ENCODE data around the gene MEGF9. TPM values are rescaled to one million over a fixed set of nuclear protein-coding genes. Genes with fewer than 3 reads are reported as not detected.

The MEGF9 gene
- total RNA-seq, 1 donor from 2014 or later, result 10.0 TPM

DNA sequence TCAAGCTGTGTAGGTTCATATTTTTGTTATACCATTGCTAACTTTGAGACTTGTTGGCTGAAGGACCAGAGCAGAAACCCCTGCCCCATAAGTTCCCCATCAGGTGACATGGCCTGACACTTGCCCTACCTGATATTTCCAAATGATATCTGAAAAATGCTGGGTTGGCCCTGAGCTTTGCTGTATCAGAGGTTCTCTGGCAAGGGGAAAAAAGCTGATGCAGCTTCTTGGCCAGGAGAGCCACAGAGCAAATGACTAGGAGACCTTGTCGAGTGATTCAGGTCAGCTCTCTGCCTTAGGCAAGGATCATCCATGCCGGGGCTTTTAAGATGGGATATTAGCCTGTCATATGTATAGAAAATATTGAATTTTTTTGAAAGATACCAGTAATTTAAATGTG lies 2.9 kb upstream of the MEGF9 start:
- Histone ChIP-seq H3K4me3 (ENCODE audit: low read depth, low read length) (no peak overlapping the region), H3K36me3 (ENCODE audit: control insufficient read depth, insufficient read depth, low read length) (no peaks in the 10 kb centered on the region), H3K27me3 (ENCODE audit: control insufficient read depth, insufficient read depth, low read length) (no peaks in the 10 kb centered on the region)
- TF ChIP-seq, protein P1, sequence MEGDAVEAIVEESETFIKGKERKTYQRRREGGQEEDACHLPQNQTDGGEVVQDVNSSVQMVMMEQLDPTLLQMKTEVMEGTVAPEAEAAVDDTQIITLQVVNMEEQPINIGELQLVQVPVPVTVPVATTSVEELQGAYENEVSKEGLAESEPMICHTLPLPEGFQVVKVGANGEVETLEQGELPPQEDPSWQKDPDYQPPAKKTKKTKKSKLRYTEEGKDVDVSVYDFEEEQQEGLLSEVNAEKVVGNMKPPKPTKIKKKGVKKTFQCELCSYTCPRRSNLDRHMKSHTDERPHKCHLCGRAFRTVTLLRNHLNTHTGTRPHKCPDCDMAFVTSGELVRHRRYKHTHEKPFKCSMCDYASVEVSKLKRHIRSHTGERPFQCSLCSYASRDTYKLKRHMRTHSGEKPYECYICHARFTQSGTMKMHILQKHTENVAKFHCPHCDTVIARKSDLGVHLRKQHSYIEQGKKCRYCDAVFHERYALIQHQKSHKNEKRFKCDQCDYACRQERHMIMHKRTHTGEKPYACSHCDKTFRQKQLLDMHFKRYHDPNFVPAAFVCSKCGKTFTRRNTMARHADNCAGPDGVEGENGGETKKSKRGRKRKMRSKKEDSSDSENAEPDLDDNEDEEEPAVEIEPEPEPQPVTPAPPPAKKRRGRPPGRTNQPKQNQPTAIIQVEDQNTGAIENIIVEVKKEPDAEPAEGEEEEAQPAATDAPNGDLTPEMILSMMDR (IDR thresholded peaks at IDR 0.05; ENCODE audit: insufficient read depth, low read length, poor library complexity, severe bottlenecking), result no peak
- DNase-seq (ENCODE audit: low read depth), result no peak

GRCh38 chr9:120716483-120716882 lies 2.2 kb upstream of the MEGF9 start:
- no peak for DNase-seq (ENCODE audit: low read depth)
- Histone ChIP-seq H3K27me3 (ENCODE audit: control insufficient read depth, insufficient read depth, low read length) (no peaks in the 10 kb centered on the region), H3K36me3 (ENCODE audit: control insufficient read depth, insufficient read depth, low read length) (no peaks in the 10 kb centered on the region), H3K4me3 (ENCODE audit: low read depth, low read length) (no peak overlapping the region)
- TF ChIP-seq, protein P1 (IDR thresholded peaks at IDR 0.05; ENCODE audit: insufficient read depth, low read length, poor library complexity, severe bottlenecking), result no peak

DNA sequence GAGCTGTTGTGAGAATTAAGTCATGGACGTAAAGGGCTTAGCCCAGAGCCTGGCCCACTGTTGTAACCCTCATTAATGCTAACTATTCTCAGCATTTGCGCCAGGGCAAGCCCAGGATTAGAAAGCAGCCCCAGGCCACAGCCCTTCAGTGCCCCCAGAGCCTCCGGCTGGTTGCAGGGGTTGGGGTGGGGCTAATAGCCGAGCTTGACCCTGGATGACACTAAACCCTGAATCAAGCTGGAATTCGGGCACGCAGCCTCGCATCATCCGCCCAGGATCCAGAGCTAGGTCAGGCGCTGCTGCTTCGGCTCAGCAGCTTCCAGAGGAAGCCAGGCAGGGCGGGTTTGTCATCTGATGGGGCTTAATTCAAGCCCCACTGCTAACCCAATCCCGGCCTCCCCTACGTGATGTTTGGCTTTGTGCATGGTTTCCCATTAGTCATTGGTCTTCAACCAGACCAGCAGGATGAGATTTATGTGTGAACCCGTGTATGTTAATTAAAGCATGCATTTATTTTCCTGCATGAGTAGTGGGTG lies 1.2 kb upstream of the MEGF9 start:
- TF ChIP-seq, protein P1 (IDR thresholded peaks at IDR 0.05; ENCODE audit: insufficient read depth, low read length, poor library complexity, severe bottlenecking), result no peak
- H3K27me3 ChIP-seq (ENCODE audit: control insufficient read depth, insufficient read depth, low read length), result no peaks in the 10 kb centered on the region
- DNase-seq (ENCODE audit: low read depth), result peak; percentile 67
- H3K36me3 ChIP-seq (ENCODE audit: control insufficient read depth, insufficient read depth, low read length), result no peaks in the 10 kb centered on the region
- peak overlapping the region; percentile 80 for H3K4me3 ChIP-seq (ENCODE audit: low read depth, low read length)

GRCh38 chr9:120714846-120715388 lies 647 bp upstream of the MEGF9 start:
- DNase-seq (ENCODE audit: low read depth), result no peak
- no peaks in the 10 kb centered on the region for H3K27me3 ChIP-seq (ENCODE audit: control insufficient read depth, insufficient read depth, low read length)
- H3K36me3 ChIP-seq (ENCODE audit: control insufficient read depth, insufficient read depth, low read length), result no peaks in the 10 kb centered on the region
- TF ChIP-seq, protein P1 (IDR thresholded peaks at IDR 0.05; ENCODE audit: insufficient read depth, low read length, poor library complexity, severe bottlenecking), result no peak
- peak overlapping the region; percentile 80 for H3K4me3 ChIP-seq (ENCODE audit: low read depth, low read length)

DNA sequence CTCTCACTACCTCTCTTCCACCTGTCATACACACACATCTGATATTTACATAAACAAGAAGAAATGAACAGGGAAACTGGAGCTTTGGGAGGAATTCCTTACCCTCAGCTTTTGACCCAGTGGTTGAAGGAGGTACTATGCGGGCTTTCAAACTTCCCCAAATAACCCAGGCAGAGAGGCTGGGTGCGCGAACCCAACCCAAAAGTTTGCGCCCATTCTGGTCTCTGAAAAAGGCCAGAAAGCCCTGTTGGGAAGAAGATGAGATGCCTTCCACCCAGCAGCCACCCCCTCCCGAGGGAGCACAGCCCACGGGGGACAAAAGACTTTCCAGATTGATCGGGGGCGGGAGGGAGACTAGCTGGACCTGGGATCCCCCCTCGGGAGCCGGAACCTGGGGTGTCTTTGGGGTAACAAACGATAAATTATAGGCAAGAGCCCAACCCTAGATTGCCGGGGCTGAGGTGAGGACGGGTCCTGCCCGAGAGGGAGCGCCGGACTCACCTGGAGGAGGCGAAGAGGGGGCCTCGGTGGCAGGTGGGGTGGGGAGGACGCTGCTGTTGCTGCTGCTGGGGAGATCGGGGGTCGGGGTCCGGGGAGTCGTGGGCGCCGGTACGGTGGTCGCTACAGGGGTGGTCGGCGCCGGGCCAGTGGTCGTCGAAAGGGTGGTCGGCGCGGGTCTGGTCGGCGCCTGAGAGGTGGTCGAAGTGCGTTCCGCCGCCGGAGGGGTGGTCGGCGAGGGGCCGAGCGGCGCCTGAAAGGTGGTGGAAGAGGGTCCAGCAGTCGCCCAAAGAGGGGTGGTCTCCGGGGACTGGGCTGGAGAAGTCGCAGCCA lies 798 bp downstream of the MEGF9 start:
- no peaks in the 10 kb centered on the region for H3K27me3 ChIP-seq (ENCODE audit: control insufficient read depth, insufficient read depth, low read length)
- no peak for DNase-seq (ENCODE audit: low read depth)
- no peaks in the 10 kb centered on the region for H3K36me3 ChIP-seq (ENCODE audit: control insufficient read depth, insufficient read depth, low read length)
- H3K4me3 ChIP-seq (ENCODE audit: low read depth, low read length), result peak overlapping the region; percentile 93
- TF ChIP-seq, protein P1 (IDR thresholded peaks at IDR 0.05; ENCODE audit: insufficient read depth, low read length, poor library complexity, severe bottlenecking), result no peak
